Fibroblast of lung (primary cell): ENCODE data around the gene SHISAL1. TPM values are rescaled to one million over a fixed set of nuclear protein-coding genes. Genes with fewer than 3 reads are reported as not detected.

Experiments used
- DNase-seq, 2 donors: peaks; one replicate each; pipeline versions ENCODE4 v3.0.0 to v3.0.0-alpha.2; 2010; ENCODE audit warnings: low read depth in 2 of 2
- H2AFZ ChIP-seq: 2 replicates; pipeline ENCODE4 v1.5.1; 2012; ENCODE audit warnings: low read length, control low read depth, inconsistent platforms
- H3K27ac ChIP-seq: 2 replicates; pipeline ENCODE4 v1.5.1; 2011; ENCODE audit warnings: low read length, control low read depth; ENCODE audit not compliant: insufficient read depth
- H3K27me3 ChIP-seq: 2 replicates; pipeline ENCODE4 v1.5.1; 2011; ENCODE audit warnings: mild to moderate bottlenecking, low read length; ENCODE audit not compliant: control insufficient read depth, insufficient read depth
- H3K36me3 ChIP-seq: 2 replicates; pipeline ENCODE4 v1.5.1; 2011; ENCODE audit warnings: low read length; ENCODE audit not compliant: control insufficient read depth, insufficient read depth
- H3K4me1 ChIP-seq: 2 replicates; pipeline ENCODE4 v1.5.1; 2011; ENCODE audit warnings: low read length; ENCODE audit not compliant: control insufficient read depth, insufficient read depth; ENCODE audit errors: extremely low read depth
- H3K4me2 ChIP-seq: 2 replicates; pipeline ENCODE4 v1.5.1; 2011; ENCODE audit warnings: low read length, control low read depth; ENCODE audit not compliant: insufficient read depth; ENCODE audit errors: extremely low read depth
- H3K4me3 ChIP-seq, 4 experiments: fragments of 200-600 bp in 1 of 4; sonication (generic) in 1 of 4; replicated peaks in 1 of 4; 2 replicates each; pipeline ENCODE4 v1.5.1; 2011 to 2016; ENCODE audit warnings: low read length in 4 of 4, low read depth in 3 of 4, mild to moderate bottlenecking in 3 of 4, control low read depth in 2 of 4, inconsistent platforms in 1 of 4, mixed read lengths in 1 of 4; ENCODE audit not compliant: insufficient read depth in 1 of 4; ENCODE audit errors: control extremely low read depth in 1 of 4
- H3K79me2 ChIP-seq: 2 replicates; pipeline ENCODE4 v1.5.1; 2012; ENCODE audit warnings: mild to moderate bottlenecking, low read length, inconsistent platforms; ENCODE audit not compliant: control insufficient read depth, insufficient read depth
- H3K9ac ChIP-seq: 2 replicates; pipeline ENCODE4 v1.5.1; 2011; ENCODE audit warnings: mild to moderate bottlenecking, low read length, control low read depth; ENCODE audit not compliant: insufficient read depth
- H3K9me3 ChIP-seq: 2 replicates; pipeline ENCODE4 v1.5.1; 2012; ENCODE audit warnings: low read depth, low read length; ENCODE audit not compliant: control insufficient read depth, insufficient read depth
- H4K20me1 ChIP-seq: 2 replicates; pipeline ENCODE4 v1.5.1; 2011; ENCODE audit warnings: low read length; ENCODE audit not compliant: control insufficient read depth, insufficient read depth; ENCODE audit errors: extremely low read depth
- CTCF ChIP-seq, 2 donors: IDR thresholded peaks in 1 of 2; conservative IDR thresholded peaks in 1 of 2; 1 replicate in 1 of 2; 2 replicates in 1 of 2; pipeline ENCODE4 v1.5.1; 2011 to 2012; ENCODE audit warnings: low read length in 2 of 2, control low read depth in 1 of 2, inconsistent platforms in 1 of 2, low read depth in 1 of 2, mild to moderate bottlenecking in 1 of 2
- EZH2 ChIP-seq: IDR thresholded peaks from 2 replicates; pipeline ENCODE4 v1.5.1; 2012; ENCODE audit warnings: low read length, control low read depth, mild to moderate bottlenecking; ENCODE audit errors: missing control alignments
- polyA plus RNA-seq, 2 donors: library from polyadenylated mRNA; depleted of rRNA in 1 of 2; stranded (reverse) in 1 of 2; unstranded in 1 of 2; fragments of >200 nt; gene quantifications; 2 replicates each; pipeline ENCODE4 v1.2.1, GENCODE V29; 2011 to 2012; ENCODE audit warnings: missing spikeins in 1 of 2
- total RNA-seq: library from RNA; depleted of rRNA; stranded (reverse); fragments of >200 nt; gene quantifications from 2 replicates; pipeline ENCODE4 v1.2.1, GENCODE V29; 2014

The SHISAL1 gene
- total and polyA plus RNA-seq, 2 donors (not counting 1 experiment from before 2014, with no cell fraction given), result 0.73 to 3.5 TPM

- H4K20me1 ChIP-seq, result no peaks in the 10 kb centered on the region
- H3K27ac ChIP-seq, result no peak overlapping the region
- H2AFZ ChIP-seq, result no peak overlapping the region
- H3K27me3 ChIP-seq, result peaks cover 21% of the 10 kb centered on the region
- H3K9ac ChIP-seq, result no peak overlapping the region
- TF ChIP-seq EZH2, result no peak
- TF ChIP-seq CTCF (conservative IDR thresholded peaks at IDR 0.05 in 1 of 2, IDR thresholded peaks at IDR 0.05 in 1 of 2; ENCODE audit: low read depth in 1 of 2, low read length in 2 of 2), result no peak
- H3K4me3 ChIP-seq, result no peak overlapping the region
- no peak for DNase-seq
- H3K79me2 ChIP-seq, result no peaks in the 10 kb centered on the region
- no peaks in the 10 kb centered on the region for H3K36me3 ChIP-seq
- H3K4me1 ChIP-seq, result no peaks in the 10 kb centered on the region
- no peak overlapping the region for H3K4me2 ChIP-seq
- H3K9me3 ChIP-seq, result no peaks in the 10 kb centered on the region
Observed at GRCh38 chr22:44328762-44329161, 16.0 kb upstream of the SHISAL1 start.

GRCh38 chr22:44328326-44328725, 15.6 kb upstream of the SHISAL1 start:
- Histone ChIP-seq H3K27me3 (peaks cover 21% of the 10 kb centered on the region), H3K9me3 (no peaks in the 10 kb centered on the region), H3K4me3 (no peak overlapping the region), H2AFZ (no peak overlapping the region), H3K36me3 (no peaks in the 10 kb centered on the region), H3K4me2 (no peak overlapping the region), H3K79me2 (no peaks in the 10 kb centered on the region), H3K9ac (no peak overlapping the region), H4K20me1 (no peaks in the 10 kb centered on the region), H3K27ac (no peak overlapping the region), H3K4me1 (no peaks in the 10 kb centered on the region)
- TF ChIP-seq EZH2 (no peak), CTCF (conservative IDR thresholded peaks at IDR 0.05 in 1 of 2, IDR thresholded peaks at IDR 0.05 in 1 of 2; ENCODE audit: low read depth in 1 of 2, low read length in 2 of 2) (no peak)
- no peak for DNase-seq

- Histone ChIP-seq H3K4me2 (peak overlapping the region; percentile 59), H2AFZ (no peak overlapping the region), H3K36me3 (no peaks in the 10 kb centered on the region), H3K4me3 (peak overlapping the region; percentile 56 to 89 (median 76)), H3K79me2 (no peaks in the 10 kb centered on the region), H3K27ac (peak overlapping the region; percentile 64), H3K9ac (peak overlapping the region; percentile 52), H3K9me3 (no peaks in the 10 kb centered on the region), H3K4me1 (no peaks in the 10 kb centered on the region), H4K20me1 (no peaks in the 10 kb centered on the region), H3K27me3 (peaks cover 12% of the 10 kb centered on the region)
- TF ChIP-seq EZH2 (no peak), CTCF (conservative IDR thresholded peaks at IDR 0.05 in 1 of 2, IDR thresholded peaks at IDR 0.05 in 1 of 2; ENCODE audit: low read depth in 1 of 2, low read length in 2 of 2) (no peak)
- no peak for DNase-seq
Observed at GRCh38 chr22:44326491-44326885, 13.7 kb upstream of the SHISAL1 start.
